GM19239 (cell line): ENCODE results near the gene RSRC2.
"Not testable (repeated sequence)": the region's sequence is repeated elsewhere in the genome, so short reads cannot be mapped to it uniquely, and the experiment has no call there.

ENCODE experiments used
- DNase-seq: peaks from one replicate; pipeline ENCODE4 v3.0.0; 2011; ENCODE audit warnings: low spot score; ENCODE audit not compliant: insufficient read length
- FAIRE-seq: peaks from 2 replicates; lab custom pipeline; 2011; peaks lifted over from hg19 to GRCh38; lab: Jason Lieb, UNC

RSRC2 gene

DNA sequence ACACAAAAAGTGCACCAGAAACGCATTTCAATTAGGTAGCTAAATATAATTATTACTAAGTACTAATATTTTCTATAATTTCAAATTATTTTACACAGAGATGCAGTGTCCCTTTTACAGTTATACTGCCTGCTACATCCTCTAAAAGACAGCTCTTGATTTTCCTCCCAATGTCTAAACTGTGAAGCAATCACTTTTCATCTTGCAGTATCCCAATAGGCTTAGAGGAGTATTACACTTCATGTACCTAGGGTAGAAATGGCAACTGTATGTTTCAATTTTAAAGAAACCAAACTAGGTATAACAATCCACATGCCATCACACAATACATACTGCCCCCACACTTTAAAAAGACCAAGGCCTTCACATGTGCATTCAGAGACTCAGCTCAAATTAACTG lies 7.3 kb downstream of the RSRC2 start:
- DNase-seq (no peak), FAIRE-seq (no peak)

DNA sequence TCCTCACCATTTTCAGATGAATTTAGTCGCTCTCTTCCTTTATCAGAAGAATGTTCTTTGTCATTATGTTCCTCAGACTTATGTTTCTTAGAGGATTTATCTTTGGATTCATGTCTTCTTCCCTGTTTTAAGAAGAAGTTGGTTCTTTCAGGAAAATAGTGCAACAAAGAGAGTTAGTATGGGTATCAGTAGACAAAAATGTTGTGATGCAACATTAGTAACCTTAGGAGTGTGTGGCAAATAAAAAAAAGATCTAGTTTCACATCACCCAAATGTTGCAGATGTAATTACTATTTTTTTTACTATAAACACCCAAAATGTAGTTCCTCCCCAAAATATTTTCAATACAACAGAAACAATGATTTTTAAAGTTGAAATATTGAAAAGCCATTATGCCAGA lies 7.8 kb downstream of the RSRC2 start:
- DNase-seq (no peak), FAIRE-seq (no peak)

DNA sequence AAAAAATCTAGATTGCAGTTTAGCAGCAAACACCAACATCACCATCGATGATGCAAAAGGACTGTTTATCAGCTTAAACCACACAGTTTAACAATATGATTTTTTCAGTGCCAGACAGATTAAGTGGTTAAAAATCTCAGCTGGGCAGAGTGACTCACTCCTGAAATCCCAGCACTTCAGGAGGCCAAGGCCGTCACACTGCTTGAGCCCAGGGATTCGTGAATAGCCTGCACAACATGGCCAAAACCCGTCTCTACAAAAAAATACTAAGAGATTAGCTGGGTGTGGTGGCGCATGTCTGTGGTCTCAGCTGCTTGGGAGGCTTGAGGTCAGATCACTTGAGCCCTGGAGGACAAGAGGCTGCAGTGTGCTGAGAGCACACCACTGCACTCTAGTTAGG lies 8.9 kb downstream of the RSRC2 start:
- FAIRE-seq, result no peak
- DNase-seq, result no peak

DNA sequence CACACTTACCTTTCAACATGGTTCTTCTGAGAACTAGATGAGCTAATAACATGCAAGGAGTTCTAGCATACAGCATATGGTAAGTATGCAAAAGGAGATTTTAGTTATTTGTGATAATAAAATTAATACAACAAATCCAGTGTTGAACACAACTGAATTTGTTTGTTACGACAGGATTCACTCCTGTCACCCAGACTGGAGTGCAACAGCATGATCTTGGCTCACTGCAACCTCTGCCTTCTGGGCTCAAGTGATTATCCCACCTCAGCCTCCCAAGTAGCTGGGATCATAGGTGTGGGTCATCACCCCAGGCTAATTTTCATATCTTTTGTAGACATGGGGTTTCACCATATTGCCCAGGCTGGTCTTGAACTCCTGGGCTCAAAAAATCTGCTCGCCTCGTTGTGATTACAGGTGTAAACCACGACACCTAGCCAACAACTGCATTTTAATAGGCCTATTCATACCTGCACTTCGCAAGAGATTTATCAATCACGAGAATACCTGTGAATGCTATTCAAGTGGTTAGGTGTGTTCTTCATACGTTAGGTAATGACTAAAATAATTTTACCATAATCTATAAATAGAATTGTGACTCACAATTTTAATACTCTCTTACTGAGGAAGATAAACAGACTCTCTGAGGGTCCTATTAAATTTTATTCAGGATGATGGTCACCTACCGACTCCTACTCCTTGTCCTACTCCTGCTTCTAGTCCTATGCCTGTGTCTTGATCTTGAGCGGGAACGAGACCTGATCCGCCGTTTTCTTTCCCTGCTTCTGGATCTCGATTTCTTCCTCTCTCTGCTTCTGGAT lies 10.0 kb downstream of the RSRC2 start:
- no peak for FAIRE-seq
- DNase-seq, result no peak

DNA sequence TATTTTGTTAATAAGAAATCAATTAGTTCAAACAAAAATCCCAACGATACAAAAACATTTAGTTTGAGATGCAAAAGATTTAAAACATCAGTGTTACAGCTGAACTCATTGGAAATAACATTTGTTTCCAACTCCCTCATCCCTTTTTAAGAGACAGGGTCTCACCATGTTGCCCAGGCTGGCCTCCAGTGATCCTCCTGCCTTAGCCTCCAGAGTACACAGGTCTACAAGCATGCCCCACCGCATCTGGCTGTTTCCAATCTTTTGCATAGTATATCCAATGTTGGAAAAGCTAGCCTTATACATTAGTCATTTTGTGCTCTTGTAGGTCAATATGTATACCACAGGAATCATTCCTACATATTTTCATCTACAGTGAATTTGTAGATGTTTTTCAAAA lies 11.5 kb downstream of the RSRC2 start:
- no peak for FAIRE-seq

DNA sequence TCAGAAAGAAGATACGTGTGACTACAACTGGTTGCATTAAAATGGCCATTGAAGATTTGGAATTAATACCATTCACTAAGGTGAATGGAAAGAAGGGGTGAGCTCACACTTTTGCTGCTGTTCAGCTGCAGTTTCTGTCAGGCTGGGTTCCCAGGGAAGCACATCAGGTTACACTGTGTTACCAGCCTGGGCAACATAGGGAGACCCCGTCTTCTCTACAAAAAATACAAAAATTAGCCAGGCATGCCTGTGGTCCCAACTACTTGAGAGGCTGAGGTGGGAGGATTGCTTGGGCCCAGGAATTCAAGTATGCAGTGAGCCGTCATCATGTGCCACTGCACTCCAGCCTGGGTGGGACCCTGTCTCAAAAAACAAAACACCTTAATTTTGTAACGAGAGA lies 13.1 kb downstream of the RSRC2 start:
- DNase-seq (no peak), FAIRE-seq (no peak)

More for the DNA sequence above, 11.5 kb downstream of the RSRC2 start:
- no peak for DNase-seq

DNA sequence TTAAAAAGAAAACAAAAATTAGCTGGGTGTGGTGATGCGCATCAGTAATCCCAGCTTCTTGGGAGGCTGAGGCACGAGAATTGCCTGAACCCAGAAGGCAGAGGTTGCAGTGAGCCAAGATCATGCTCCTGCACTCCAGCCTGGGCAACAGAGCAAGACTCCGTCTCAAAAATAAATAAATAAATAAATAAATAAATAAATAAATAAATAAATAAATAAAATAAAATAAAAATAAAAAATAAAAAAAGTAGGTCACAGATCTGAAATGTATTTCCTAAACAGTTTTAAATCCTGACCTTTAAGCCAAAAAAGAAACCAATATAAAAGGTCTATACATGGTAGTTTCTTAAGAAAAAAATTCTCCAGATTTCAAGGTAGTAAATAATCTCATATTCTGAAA lies 13.7 kb downstream of the RSRC2 start:
- not testable (repeated sequence) for DNase-seq, FAIRE-seq

DNA sequence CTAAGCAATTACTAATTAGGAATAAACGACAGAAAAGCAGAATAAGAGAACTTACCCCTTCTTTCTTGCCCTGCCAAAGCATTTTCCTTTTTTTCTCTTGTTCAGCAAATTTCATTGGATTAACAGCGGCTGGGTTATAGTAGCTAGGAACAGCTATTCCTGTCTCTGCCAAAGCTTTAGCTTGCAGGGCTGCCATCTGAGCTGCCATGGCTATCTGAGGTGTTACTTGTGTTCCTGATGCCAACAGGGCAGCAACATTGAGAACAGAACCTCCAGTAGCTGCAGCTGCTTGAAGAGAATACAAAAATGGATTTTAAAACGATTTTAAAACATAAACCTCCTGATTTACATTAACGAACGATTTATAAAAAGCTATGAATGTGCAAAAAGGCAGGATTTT lies 18.6 kb downstream of the RSRC2 start:
- no peak for DNase-seq
- FAIRE-seq, result no peak

DNA sequence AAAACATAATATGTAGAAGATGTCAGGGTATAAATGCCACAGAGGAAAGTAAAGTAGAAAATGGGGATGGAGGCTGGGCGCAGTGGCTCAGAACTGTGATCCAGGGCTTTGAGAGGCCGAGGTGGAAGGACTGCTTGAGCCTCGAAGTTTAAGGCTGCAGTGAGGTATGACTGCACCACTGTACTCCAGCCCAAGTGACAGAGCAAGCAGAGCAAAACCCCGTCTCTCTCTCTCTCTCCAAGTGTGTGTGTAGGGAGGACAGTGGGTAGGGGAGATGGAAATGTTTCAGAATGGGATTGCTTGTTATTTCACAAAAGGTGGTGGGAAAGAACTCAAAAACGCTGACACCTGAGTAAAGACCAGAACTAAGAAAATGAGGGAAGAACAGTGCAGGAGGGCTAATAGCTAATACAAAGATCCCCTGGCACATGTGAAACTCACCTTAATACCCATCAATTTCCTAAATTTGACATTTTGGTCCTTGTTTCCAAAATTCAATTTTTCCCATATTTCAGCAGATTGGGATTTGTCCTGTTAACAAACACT lies 20.3 kb downstream of the RSRC2 start:
- FAIRE-seq (no peak), DNase-seq (no peak)

DNA sequence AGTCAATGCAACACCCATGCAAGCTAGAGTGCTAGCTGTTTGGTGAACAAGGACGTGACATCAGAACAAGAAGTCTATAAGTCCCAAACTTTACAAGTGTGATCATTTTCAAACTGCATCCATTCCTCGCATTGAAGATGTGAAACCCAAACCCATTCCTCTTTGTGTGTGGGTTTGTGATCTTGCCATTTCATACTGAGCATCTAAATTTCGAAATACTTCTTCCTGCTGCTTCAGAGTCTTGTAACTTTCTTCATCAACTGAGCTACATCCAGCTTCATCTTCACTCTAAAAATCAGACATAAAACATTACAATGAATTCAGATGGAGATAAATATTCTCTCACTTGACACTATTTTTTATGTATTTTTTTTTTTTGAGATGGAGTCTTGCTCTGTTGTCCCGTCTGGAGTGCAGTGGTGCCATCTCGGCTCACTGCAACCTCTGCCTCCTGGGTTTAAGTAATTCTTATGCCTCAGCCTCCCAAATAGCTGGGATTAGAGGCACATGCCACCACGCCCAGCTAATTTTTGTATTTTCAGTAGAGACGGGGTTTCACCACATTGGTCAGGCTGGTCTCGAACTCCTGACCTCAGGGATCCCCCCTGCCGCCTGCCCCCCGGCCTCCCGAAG lies 21.2 kb downstream of the RSRC2 start:
- FAIRE-seq (no peak), DNase-seq (no peak)

DNA sequence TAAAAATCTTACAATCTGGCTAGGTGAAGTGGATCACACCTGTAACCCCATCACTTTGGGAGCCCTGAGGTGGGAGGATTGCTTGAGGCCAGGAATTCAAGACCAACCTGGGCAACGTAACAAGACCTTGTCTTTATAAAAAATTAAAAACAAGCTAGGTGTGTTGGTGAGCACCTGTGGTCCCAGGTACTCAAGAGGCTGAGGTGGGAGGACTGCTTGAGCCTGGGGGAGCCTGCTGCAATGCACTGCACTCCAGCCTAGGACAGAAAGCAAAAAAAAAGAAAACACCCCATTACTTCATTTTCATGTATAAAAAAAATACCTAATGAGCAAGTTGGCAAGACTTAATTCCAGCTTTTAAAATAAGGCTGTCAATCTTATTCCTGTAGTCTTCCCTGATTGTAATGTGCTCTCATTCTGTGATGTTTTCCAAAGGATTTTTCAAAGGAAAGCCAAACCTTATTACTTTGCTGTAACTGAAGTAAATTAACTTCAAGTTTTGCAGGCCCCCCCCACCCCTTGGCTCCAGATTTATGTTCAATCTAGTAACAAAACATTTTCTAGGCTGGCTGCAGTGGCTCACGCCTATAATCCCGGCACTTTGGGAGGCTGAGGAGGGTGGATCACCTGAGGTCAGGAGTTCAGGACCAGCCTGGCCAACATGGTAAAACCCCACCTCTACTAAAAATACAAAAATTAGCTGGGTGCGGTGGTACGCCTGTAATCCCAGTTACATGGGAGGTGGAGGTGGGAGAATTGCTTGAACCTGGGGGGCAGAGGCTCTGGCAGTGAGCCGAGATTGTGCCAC lies 22.7 kb downstream of the RSRC2 start:
- FAIRE-seq (no peak), DNase-seq (no peak)

DNA sequence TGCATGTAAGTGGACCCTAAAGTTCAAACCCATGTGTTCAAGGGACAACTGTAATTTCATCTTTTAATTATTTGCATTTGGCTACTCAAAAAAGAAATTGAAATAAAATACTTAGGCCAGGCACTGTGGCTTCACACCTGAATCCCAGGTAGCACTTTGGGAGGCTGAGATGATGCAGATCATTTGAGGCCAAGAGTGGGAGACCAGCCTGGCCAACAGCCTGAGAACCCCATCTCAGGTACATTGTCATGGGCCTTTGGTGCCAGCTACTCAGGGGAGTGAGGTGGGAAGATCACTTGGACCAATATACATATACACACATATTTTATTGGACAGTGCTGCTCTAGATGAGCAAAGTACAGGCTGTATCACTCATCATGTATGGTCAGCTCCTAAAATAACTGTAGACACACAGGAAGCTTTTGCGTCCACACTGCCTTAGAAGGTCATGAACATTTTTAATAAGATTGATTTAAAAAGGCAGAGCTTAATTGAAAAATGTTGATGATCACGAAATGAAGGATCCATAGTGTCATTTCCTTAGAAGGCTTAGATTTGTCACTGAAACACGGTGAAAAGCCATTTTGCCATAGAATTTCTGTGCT lies 23.5 kb downstream of the RSRC2 start:
- no peak for FAIRE-seq

DNA sequence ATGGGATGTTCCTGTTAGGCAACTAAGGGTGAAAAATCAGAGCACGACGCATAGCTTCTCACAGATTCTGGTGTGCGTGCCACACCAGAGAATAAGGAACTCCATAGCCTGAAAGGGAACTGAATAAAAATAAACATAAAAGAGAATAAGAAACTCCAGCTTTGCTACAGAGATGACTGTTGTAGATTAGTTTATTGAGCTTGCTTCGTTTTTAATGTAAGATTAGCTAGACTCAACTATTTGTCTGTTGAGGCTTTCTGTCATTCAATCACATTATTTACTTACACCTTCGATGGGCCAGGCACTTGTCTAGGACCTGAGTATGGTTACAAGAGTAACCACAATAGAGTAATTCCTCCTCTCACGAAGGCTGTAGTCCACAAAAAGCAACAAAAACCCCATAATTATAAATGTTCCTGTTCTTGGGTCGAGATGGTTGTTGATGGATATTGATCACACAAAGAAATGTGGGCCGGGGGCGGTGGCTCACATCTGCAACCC lies 25.2 kb downstream of the RSRC2 start:
- FAIRE-seq (peak; percentile 47), DNase-seq (no peak)

More for the DNA sequence above, 23.5 kb downstream of the RSRC2 start:
- no peak for DNase-seq

DNA sequence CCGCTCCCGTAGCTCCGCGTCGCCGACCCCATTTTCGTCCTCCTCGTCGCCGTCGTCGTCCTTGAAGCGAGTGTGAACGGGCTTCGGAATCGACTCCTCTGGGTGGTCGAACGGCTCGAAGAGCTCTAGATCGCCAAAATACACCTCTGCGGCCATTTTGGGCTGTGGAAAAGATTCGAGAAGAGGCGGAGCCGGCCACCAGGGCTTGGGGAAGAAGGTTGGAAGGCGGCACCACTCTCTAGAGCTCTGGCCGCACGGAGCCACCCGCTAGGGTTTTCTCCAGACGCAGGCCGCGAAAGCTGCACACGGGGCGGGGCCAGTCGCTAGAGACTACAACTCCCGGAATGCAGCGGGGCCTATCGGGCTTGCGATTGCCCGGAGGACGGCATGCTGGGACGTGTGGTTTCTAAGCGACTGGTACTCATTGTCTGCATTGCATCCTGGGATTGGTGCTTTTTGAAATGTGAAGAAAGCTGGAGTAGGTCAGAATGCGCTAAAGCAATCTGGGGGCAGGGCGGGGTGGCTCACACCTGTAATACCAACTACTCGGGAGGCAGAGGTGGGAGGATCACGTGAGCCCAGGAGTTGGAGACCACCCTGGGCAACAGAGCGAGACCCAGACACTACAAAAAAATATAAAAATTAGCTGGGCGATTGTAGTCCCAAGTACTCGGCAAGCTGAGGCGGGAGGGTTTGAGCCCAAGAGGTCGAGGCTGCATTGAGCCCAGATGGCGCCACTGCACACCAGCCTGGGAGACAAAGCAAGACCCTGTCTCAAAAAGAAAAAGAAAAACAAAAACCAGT lies 25.8 kb downstream of the RSRC2 start, which contains the start of gene ZCCHC8:
Gene ZCCHC8, minus strand, starts transcription at position 248 of the 804 bp plus-strand sequence. Its CDS starts 92 bp downstream, at position 156.
- peak; percentile 98 for FAIRE-seq
- peak; percentile 88 for DNase-seq

DNA sequence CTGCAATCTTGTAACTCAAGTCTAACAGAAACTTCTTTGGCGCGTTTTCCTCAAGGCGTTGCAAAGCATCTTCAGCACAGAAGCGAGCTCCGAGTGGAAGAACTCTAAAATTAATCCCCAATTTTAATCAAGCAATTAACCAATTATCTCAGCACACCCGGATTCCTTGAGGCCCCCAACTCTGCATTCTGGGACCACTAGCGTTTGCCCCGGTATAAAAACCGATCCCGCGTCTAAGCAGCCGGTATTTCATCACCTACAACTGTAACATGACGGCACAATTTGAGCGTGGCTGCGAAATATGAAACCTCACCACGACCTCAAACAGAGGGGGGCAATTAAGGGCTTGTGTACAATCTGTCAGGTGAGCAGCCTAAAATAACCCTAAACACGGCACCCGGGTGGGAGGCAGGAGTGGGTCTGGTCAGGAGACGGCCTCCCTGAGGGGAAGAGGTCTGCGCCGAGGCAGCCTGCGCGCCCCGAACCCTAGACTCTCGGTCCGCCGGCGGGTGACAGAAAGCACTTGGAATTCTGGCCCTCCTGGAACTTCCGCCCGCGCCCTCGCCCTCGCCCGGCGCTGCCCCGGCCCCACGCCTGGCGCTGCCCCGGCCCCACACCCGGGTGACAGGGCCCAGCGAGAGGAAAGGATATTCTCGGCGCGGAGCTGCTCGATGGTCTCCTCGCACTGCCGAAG lies 26.6 kb downstream of the RSRC2 start:
- FAIRE-seq (peak; percentile 53), DNase-seq (no peak)

DNA sequence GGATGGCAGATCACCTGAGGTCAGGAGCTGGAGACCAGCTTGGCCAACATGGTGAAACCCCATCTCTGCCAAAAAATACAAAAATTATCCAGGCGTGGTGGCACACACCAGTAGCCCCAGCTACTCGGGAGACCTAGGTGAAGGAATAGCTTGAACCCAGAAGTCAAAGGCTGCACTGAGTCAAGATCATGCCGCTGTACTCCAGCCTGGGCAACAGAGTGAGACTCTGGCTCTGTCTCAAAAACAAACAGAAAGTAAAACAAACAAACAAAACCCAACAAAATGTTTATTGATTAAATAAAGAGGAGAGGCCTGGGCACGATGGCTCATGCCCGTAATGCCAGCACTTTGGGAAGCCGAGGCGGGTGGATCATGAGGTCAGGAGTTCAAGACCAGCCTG lies 31.5 kb downstream of the RSRC2 start:
- no peak for FAIRE-seq
- DNase-seq, result no peak

DNA sequence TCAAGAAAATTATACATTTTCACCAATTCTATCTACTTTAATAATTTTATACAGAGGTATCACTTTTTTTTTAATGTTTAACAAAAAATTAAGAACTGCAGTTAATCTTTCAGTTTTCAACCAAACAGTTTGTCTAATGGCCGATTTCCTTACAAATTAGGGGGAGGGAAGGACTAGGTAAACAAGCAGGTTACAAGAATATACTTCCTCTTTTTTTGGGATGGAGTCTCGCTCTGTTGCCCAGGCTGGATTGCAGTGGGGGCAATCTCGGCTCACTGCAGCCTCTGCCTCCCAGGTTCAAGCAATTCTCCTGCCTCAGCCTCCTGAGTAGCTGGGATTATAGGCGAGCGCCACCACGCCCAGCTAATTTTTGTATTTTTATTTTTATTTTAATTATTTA lies 33.5 kb downstream of the RSRC2 start:
- not testable (repeated sequence) for FAIRE-seq, DNase-seq

DNA sequence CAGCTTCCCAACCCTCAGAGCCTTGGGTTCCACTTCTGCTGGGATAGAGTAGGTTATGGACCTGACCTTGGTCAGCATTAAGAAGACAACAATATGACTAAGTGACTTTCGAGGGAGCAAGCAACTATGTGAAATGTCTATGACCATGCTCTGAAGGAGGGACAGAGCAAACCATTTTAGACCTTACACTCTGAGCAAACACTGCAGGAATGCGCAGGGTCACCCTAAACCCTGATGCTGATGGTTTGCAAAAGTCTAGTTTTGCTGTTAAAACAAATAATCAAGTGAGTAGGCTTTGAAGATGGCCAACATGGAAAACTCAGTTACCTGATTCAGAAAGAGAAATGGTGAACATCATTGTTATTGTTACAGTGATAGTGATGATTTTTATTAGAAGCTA lies 34.7 kb downstream of the RSRC2 start:
- no peak for FAIRE-seq
- DNase-seq, result no peak

DNA sequence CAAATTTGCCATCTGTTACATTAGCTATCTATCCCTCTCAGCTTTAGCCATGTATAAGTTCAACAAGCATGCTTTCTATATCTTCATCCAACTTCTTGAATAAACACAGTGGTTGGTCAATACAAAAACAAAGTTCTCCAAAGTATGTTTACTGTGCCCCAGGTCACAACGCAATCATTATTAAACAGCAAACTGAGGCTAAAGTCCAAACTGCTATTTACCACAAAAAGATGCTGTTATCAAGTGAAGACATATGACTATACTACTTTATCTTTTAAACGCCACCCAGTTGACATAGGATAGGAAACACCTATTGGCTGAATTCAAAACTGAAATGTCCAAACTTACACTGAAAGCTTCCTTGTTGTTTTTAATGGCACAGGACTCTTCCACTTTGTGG lies 37.7 kb downstream of the RSRC2 start:
- no peak for FAIRE-seq
- no peak for DNase-seq
